HepG2 (cell line): ENCODE measurements around the gene NOP9. TPM values are rescaled to one million over a fixed set of nuclear protein-coding genes. Genes with fewer than 3 reads are reported as not detected.

Source experiments
- BATF2 ChIP-seq: sonication (generic); formaldehyde crosslinking; IDR thresholded peaks from 2 replicates; pipeline ENCODE4 v1.8.0; 2022; ENCODE audit warnings: mild to moderate bottlenecking, missing genetic modification reagents, moderate library complexity
- GABPA ChIP-seq, 2 experiments: IDR thresholded peaks; 2 replicates each; pipeline ENCODE4 v1.6.1; 2011 to 2016; ENCODE audit warnings: low read depth in 2 of 2, low read length in 1 of 2, missing biosample characterization in 1 of 2, missing genetic modification characterization in 1 of 2
- HMGXB3 ChIP-seq: sonication (generic); formaldehyde crosslinking; IDR thresholded peaks from 2 replicates; pipeline ENCODE4 v1.4.0; 2020; ENCODE audit warnings: missing genetic modification reagents, borderline replicate concordance
- KAT2B ChIP-seq: fragments of 150-350 bp; IDR thresholded peaks from 2 replicates; pipeline ENCODE4 v1.6.1; 2014; ENCODE audit warnings: low read depth, low read length, borderline replicate concordance
- NR2F2 ChIP-seq: IDR thresholded peaks from 2 replicates; pipeline ENCODE4 v1.6.1; 2012; ENCODE audit warnings: low read depth, inconsistent platforms, borderline replicate concordance
- PATZ1 ChIP-seq: sonication (generic); formaldehyde crosslinking; IDR thresholded peaks from 2 replicates; pipeline ENCODE4 v1.4.0; 2020; ENCODE audit warnings: missing genetic modification reagents
- PBX2 ChIP-seq: IDR thresholded peaks from 2 replicates; pipeline ENCODE4 v1.6.1; 2016; ENCODE audit warnings: control low read depth
- SMARCE1 ChIP-seq: fragments of 450-650 bp; IDR thresholded peaks from 2 replicates; pipeline ENCODE4 v1.6.1; 2017; ENCODE audit warnings: borderline replicate concordance
- SP140L ChIP-seq: sonication (generic); formaldehyde crosslinking; IDR thresholded peaks from 2 replicates; pipeline ENCODE4 v1.4.0; 2020; ENCODE audit warnings: missing genetic modification reagents, borderline replicate concordance
- ZNF17 ChIP-seq: sonication (generic); formaldehyde crosslinking; IDR thresholded peaks from 2 replicates; pipeline ENCODE4 v1.5.0; 2020; ENCODE audit warnings: mild to moderate bottlenecking, missing genetic modification reagents
- ZNF205 ChIP-seq: IDR thresholded peaks from 2 replicates; pipeline ENCODE4 v1.6.1; 2018; ENCODE audit warnings: missing biosample characterization, missing genetic modification reagents
- ZNF24 ChIP-seq: fragments of 450-650 bp; IDR thresholded peaks from 2 replicates; pipeline ENCODE4 v1.6.1; 2017; ENCODE audit warnings: antibody characterized with exemption, mild to moderate bottlenecking
- ZNF281 ChIP-seq: sonication (generic); formaldehyde crosslinking; IDR thresholded peaks from 2 replicates; pipeline ENCODE4 v1.4.0; 2020; ENCODE audit warnings: missing genetic modification reagents, borderline replicate concordance
- ZNF543 ChIP-seq: sonication (generic); formaldehyde crosslinking; IDR thresholded peaks from 2 replicates; pipeline ENCODE4 v1.4.0; 2020; ENCODE audit warnings: mild to moderate bottlenecking, missing genetic modification reagents
- ZNF674 ChIP-seq: sonication (generic); formaldehyde crosslinking; IDR thresholded peaks from 2 replicates; pipeline ENCODE4 v1.5.0; 2020; ENCODE audit warnings: low read depth, mild to moderate bottlenecking, missing genetic modification reagents
- ZNF724P ChIP-seq: sonication (generic); formaldehyde crosslinking; IDR thresholded peaks from 2 replicates; pipeline ENCODE4 v1.8.0; 2022; ENCODE audit warnings: missing genetic modification reagents, borderline replicate concordance
- ZNF781 ChIP-seq: sonication (generic); formaldehyde crosslinking; IDR thresholded peaks from 2 replicates; pipeline ENCODE4 v1.5.1; 2020; ENCODE audit warnings: borderline replicate concordance, mild to moderate bottlenecking, missing genetic modification reagents; ENCODE audit errors: not compliant biosample characterization
- polyA plus RNA-seq, 8 experiments: library from polyadenylated mRNA; depleted of rRNA in 3 of 8; stranded (reverse) in 7 of 8; unstranded in 1 of 8; fragments of >200 nt; fragmentation: Illumina TruSeq in 4 of 8; extraction: Trizol in 4 of 8; gene quantifications; 2 replicates each; pipeline versions ENCODE4 v1.2.1 to v1.2.3, GENCODE V29; 2011 to 2016; ENCODE audit warnings: low read depth in 4 of 8, missing spikeins in 1 of 8, mixed read lengths in 1 of 8; ENCODE audit not compliant: insufficient read depth in 1 of 8
- total RNA-seq, 5 experiments: library from RNA; depleted of rRNA; stranded (reverse); fragments of >200 nt; fragmentation: Illumina TruSeq; extraction: Trizol; gene quantifications; 2 replicates each; pipeline ENCODE4 v1.2.3, GENCODE V29; 2016; ENCODE audit warnings: low read depth in 1 of 5

The NOP9 gene
- total and polyA plus RNA-seq, 2 of the 13 experiments (the other 11 are each of a cell fraction or from before 2014, with no cell fraction given): 24.5 to 61.6 TPM

GRCh38 chr14:24343795-24344660 is 44.4 kb downstream of the NOP9 start (continued):
- TF ChIP-seq HMGXB3 (CRISPR knock-in tag) (peak; percentile 63), ZNF781 (CRISPR knock-in tag) (no peak), NR2F2 (no peak), GABPA (IDR thresholded peaks at IDR 0.05; ENCODE audit: low read depth, low read length) (no peak), GABPA (CRISPR knock-in tag; IDR thresholded peaks at IDR 0.05; ENCODE audit: low read depth) (no peak), ZNF17 (CRISPR knock-in tag) (no peak), ZNF674 (CRISPR knock-in tag) (no peak), KAT2B (no peak), PATZ1 (peak; percentile 63; the same call in 1 of the 2 replicates), BATF2 (CRISPR knock-in tag) (no peak), ZNF281 (CRISPR knock-in tag) (peak; percentile 94), PBX2 (CRISPR knock-in tag) (no peak), ZNF543 (CRISPR knock-in tag) (no peak), SMARCE1 (no peak), ZNF24 (peak; percentile 80; the same call in 1 of the 2 replicates), ZNF724P (CRISPR knock-in tag) (no peak), SP140L (CRISPR knock-in tag) (no peak), ZNF205 (CRISPR knock-in tag) (peak; percentile 37; the same call in 1 of the 2 replicates)
